ENCODE measurements around the gene SLC7A8. TPM values are rescaled to one million over a fixed set of nuclear protein-coding genes. Genes with fewer than 3 reads are reported as not detected.

The SLC7A8 gene
- total RNA-seq, 2 experiments from 2014 or later = 1.5 to 1.9 TPM

DNA sequence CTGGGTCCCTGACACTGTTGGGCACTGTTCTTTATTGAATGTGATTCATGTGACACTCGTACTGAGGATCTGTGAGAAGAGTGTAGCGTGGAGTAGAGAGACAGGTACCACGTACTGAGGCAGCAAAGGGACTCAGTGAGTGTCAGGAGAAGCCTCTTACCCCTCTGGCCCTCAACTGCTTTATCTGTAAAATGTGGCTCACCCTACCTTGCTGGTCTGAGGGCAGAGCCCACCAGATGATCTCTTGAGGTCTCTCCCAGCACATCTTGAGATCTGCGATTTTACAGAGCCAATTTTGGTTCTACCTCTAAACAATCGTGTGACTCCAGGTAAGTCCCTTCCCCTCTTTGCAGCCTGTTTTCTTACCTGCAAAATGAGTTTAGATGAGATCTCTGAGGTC is 67.5 kb downstream of the SLC7A8 start:
- Mint-ChIP-seq H3K4me3 (no peak overlapping the region), H3K27ac (no peak overlapping the region), H3K36me3 (ENCODE audit: low read depth) (no peaks in the 10 kb centered on the region), H3K4me1 (ENCODE audit: low read depth) (peaks cover 41% of the 10 kb centered on the region), H3K27me3 (no peaks in the 10 kb centered on the region), H3K9me3 (no peaks in the 10 kb centered on the region)
- TF ChIP-seq, protein P1, sequence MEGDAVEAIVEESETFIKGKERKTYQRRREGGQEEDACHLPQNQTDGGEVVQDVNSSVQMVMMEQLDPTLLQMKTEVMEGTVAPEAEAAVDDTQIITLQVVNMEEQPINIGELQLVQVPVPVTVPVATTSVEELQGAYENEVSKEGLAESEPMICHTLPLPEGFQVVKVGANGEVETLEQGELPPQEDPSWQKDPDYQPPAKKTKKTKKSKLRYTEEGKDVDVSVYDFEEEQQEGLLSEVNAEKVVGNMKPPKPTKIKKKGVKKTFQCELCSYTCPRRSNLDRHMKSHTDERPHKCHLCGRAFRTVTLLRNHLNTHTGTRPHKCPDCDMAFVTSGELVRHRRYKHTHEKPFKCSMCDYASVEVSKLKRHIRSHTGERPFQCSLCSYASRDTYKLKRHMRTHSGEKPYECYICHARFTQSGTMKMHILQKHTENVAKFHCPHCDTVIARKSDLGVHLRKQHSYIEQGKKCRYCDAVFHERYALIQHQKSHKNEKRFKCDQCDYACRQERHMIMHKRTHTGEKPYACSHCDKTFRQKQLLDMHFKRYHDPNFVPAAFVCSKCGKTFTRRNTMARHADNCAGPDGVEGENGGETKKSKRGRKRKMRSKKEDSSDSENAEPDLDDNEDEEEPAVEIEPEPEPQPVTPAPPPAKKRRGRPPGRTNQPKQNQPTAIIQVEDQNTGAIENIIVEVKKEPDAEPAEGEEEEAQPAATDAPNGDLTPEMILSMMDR (IDR thresholded peaks at IDR 0.05) = no peak
- no peak for DNase-seq
- ChIA-PET CTCF (interaction anchor here (0.7 to 1.4 kb wide), 3 partner anchors 26 to 47 kb away, joined by 3 read pairs; no protein-coding TSS in a partner anchor), POLR2A (interaction anchor here (1.0 kb wide), 1 partner anchor 81 kb away, joined by 3 read pairs; the partner anchor contains the start of gene PSMB5)
- ATAC-seq = no peak
- intact Hi-C loops (cut with micrococcal nuclease) = no loop called here

DNA sequence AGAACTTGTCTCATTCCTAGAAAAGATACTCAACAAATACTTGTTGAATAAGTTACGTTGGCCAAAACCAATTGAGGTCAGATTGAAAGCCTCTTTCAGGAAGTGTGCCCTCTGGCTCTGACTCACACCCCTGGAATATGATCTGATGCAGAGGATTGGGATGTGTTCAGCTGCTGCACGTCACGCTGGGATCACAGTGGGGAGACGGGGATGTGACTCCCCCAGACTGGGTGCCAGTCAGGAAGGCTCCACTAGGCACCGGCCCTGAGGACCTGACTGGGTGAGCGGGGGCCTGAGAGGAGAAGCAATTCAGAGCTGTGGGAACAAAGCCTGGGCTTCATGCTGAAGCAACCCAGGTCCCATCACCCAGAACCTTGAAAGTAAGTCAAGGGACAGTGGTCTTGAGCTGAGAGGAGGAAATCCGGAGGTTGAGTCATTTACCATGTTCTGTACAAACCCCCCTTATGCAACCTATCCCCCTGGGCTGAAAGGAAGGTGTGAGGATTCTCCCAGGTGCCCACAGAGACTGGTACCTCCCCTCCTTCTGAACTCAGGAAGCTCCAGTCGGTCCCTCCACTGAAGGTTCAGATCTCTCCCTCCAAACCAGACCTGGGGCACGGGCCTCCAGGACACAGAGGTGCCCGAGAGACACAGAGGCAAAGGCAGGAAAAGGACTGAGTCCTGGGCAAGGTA is 68.3 kb downstream of the SLC7A8 start:
- DNase-seq = no peak
- Mint-ChIP-seq H3K27ac (no peak overlapping the region), H3K4me1 (ENCODE audit: low read depth) (peaks cover 33% of the 10 kb centered on the region), H3K27me3 (no peaks in the 10 kb centered on the region), H3K4me3 (no peak overlapping the region), H3K9me3 (no peaks in the 10 kb centered on the region), H3K36me3 (ENCODE audit: low read depth) (no peaks in the 10 kb centered on the region)
- ATAC-seq = no peak
- TF ChIP-seq, protein P1 (IDR thresholded peaks at IDR 0.05) = no peak
- CTCF ChIA-PET = interaction anchor here (1.8 kb wide), 1 partner anchor 46 kb away, joined by 7 read pairs; no protein-coding TSS in a partner anchor
- POLR2A ChIA-PET = interaction anchor here (0.9 to 1.0 kb wide), 2 partner anchors 81 to 147 kb away, joined by 3 read pairs; partner anchors contain the start of gene PSMB5
- intact Hi-C loops (cut with micrococcal nuclease) = no loop called here

DNA sequence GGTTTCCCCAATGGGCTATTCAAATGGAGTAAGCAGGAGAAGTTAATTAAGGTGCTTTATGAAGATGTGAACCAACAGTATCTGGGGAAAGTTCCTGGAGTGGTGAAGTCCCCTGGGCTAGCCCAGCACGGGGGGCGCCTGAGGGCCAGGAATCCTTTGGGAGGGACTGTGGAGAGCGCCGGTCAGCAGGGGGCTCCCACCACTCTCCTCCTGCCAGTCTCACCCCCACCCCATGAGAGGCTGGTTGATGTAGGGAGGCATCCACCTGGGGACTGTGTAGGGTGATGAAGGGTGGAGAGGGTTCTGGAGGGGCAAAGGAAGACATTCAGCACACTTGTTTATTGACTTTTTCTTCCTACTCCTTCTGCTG is 68.8 kb downstream of the SLC7A8 start:
- Mint-ChIP-seq H3K27me3 (no peaks in the 10 kb centered on the region), H3K4me3 (no peak overlapping the region), H3K4me1 (ENCODE audit: low read depth) (peaks cover 28% of the 10 kb centered on the region), H3K27ac (no peak overlapping the region), H3K36me3 (ENCODE audit: low read depth) (no peaks in the 10 kb centered on the region), H3K9me3 (no peaks in the 10 kb centered on the region)
- ChIA-PET CTCF (interaction anchor here (1.8 to 5.1 kb wide), 2 partner anchors 46 to 72 kb away, joined by 7 to 17 read pairs; no protein-coding TSS in a partner anchor), POLR2A (interaction anchor here (0.9 kb wide), 2 partner anchors 23 to 148 kb away, joined by 3 read pairs; no protein-coding TSS in a partner anchor)
- intact Hi-C loops (cut with micrococcal nuclease) = no loop called here
- ATAC-seq (no peak), DNase-seq (no peak)
- TF ChIP-seq, protein P1 (IDR thresholded peaks at IDR 0.05) = no peak

DNA sequence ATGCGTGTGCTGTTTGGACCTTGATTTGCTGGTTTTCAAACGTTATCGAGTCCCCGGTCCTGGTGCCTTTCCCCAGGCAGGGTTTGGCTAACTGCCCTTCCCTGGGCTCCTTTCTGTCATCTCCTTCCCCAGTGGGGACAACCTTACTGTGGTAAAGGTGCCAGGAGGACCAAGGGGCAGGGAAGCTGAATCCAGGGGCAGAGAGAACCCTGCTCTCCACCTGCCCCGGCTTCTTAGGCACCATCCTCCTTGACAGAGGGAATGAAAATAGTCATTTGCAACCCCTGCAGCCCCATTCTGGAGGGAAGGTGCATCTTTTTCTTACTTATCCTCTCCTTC is 69.4 kb downstream of the SLC7A8 start:
- TF ChIP-seq, protein P1 (IDR thresholded peaks at IDR 0.05) = no peak
- intact Hi-C loops (cut with micrococcal nuclease) = no loop called here
- H3K27ac Mint-ChIP-seq = no peak overlapping the region
- no peaks in the 10 kb centered on the region for H3K27me3 Mint-ChIP-seq
- POLR2A ChIA-PET = interaction anchor here (0.9 kb wide), 1 partner anchor 24 kb away, joined by 3 read pairs; no protein-coding TSS in a partner anchor
- CTCF ChIA-PET = interaction anchor here (1.5 to 5.1 kb wide), 3 partner anchors 45 to 73 kb away, joined by 3 to 17 read pairs (median 7); no protein-coding TSS in a partner anchor
- no peak for ATAC-seq
- no peaks in the 10 kb centered on the region for H3K36me3 Mint-ChIP-seq (ENCODE audit: low read depth)
- no peaks in the 10 kb centered on the region for H3K9me3 Mint-ChIP-seq
- peaks cover 22% of the 10 kb centered on the region for H3K4me1 Mint-ChIP-seq (ENCODE audit: low read depth)
- DNase-seq = no peak
- H3K4me3 Mint-ChIP-seq = no peak overlapping the region
